HG03196 (cell line): ENCODE data around the gene C10orf105.

Experiments
- ATAC-seq: cut with Tn5 transposase; IDR thresholded peaks from one replicate; pipeline ENCODE4 v1.9.1; 2021; ENCODE audit not compliant: unreplicated experiment

The C10orf105 gene

GRCh38 chr10:71719464-71720201 is at the start of gene C10orf105:
C10orf105 (minus strand) TSS chr10:71719778; CDS start chr10:71716337, 3,441 bp downstream.
- no peak for ATAC-seq

DNA sequence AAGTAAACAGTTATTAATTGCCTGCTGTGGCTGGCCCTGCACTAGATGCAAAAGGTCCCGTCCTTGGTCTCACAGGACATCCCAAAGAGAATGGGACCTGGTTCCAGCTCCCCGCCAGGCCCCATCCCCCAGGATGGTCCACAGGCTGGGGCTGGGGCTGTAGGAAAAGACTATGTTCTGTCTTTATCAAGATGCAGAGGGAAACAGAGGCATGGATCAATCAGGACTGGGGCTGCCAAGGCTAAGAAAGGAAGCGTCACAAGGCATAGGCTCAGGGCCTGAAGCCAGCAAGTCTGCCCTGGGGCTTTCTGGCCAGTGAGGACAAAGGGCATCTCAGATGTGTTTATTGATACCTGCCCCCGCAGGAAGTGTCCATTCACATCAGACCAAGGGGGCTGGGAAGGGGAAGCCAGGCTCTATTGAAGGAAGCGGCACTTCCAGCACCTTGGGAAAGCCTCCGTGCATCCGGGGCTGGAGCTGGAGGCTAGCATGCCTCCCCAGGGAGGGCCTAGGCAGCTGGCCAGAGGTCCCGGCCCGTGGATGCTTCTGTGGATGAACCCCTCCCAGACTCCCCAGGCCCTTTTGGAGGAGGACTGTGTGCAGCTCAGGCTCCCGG is 48.0 kb upstream of the C10orf105 start:
- ATAC-seq, result no peak

DNA sequence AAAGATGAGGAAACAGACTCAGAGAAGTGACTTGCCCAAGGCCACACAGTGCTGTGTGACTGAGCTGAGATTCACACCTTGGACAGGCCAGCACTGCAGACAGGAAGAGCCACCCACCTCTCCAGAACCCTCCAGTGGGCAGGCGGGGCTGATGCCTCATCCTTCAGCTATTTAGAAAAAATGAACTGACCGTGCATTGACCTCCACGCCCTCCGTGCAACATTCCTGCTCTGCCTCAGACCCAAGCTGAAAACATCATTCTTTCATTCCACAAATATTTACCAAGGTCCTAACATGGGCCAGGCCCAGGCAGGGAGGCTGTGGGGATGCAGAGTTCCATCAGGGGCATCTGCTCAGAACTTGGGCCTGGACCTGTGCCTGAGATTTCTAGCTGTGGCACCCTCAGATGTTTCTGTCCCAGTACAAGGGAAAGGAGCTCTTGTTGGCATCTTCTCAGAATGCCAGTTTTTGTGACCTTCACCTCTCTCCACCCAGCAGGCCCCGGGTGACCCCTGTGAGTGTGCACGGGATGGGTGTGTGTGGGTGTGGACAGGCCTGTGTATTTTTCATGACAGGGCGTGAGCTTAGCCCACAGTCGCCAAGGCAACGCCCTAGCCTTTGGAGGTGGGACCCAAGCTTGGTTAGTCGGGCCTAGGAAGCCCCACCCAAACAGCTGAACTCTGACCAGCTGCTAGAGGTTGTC is 47.3 kb upstream of the C10orf105 start:
- no peak for ATAC-seq

GRCh38 chr10:71765906-71766716 is 46.5 kb upstream of the C10orf105 start:
- no peak for ATAC-seq

GRCh38 chr10:71765176-71765904 is 45.8 kb upstream of the C10orf105 start:
- no peak for ATAC-seq

DNA sequence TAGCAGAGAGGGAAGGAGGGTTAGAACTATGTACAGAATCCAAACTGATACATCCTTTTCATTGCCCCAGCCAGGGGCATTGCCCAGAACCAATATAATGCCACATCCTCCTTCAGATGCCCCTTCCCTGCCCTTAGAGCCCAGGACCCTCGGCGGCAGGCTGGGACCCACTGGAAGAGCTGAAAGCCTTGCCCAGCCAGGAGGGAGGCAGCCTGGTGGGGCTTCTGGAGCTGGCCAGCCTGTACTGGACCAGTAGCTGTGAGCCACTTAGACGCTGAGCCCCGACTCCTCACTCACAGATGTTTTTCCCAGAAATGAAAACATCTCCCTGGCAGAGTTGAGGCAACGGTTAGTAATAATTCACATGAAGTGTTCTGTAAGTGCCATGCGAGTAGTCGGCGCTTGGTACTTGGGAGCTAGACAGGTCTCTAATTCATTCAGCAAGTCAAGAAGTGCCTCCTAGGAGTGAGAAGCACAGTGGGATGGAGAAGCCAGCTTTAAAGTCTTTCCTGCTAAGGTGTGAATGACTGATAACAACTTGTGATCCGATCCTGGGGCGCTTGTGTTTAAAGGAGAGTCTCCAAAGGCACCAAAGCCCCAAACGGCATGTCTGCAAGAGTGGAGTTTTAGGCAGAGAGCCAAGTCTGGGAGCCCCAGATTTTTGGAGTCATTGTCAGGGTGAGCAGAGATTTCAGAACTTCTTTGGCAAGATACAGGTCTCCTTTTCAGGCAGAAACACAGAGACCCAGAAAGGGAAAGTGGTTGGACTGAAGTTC is 44.0 kb upstream of the C10orf105 start:
- no peak for ATAC-seq

- no peak for ATAC-seq
These were observed 42.7 kb upstream of the C10orf105 start for GRCh38 chr10:71762324-71762723.

- ATAC-seq, result no peak
These were observed 42.0 kb upstream of the C10orf105 start for GRCh38 chr10:71761541-71762113.

GRCh38 chr10:71761105-71761511 is 41.5 kb upstream of the C10orf105 start:
- no peak for ATAC-seq

DNA sequence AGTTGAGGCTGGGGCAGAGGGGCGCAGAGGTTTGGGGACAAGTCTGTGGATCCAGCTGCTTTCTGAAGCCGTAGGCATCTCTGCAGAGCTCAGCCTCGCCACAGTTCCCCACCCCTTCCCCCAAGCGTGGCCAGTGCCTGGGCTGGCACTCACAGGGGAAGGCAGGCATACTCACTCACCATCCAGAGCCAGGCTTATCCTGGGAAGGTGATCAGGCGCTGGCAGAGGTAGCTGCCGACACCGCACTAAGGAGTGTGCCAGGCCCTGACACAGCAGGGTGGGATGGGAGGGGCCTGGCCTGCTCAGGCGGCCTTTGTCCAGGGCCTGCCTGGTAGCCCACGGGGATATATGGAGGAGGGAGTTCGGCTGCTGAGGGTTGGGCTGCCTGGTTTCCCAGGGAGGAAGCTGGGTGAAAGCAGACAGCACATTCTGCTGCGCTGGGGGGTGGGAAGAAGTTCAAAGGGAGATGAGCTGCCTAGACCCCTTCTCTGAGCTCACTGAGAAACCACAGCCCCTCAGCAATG is 37.9 kb upstream of the C10orf105 start:
- no peak for ATAC-seq

DNA sequence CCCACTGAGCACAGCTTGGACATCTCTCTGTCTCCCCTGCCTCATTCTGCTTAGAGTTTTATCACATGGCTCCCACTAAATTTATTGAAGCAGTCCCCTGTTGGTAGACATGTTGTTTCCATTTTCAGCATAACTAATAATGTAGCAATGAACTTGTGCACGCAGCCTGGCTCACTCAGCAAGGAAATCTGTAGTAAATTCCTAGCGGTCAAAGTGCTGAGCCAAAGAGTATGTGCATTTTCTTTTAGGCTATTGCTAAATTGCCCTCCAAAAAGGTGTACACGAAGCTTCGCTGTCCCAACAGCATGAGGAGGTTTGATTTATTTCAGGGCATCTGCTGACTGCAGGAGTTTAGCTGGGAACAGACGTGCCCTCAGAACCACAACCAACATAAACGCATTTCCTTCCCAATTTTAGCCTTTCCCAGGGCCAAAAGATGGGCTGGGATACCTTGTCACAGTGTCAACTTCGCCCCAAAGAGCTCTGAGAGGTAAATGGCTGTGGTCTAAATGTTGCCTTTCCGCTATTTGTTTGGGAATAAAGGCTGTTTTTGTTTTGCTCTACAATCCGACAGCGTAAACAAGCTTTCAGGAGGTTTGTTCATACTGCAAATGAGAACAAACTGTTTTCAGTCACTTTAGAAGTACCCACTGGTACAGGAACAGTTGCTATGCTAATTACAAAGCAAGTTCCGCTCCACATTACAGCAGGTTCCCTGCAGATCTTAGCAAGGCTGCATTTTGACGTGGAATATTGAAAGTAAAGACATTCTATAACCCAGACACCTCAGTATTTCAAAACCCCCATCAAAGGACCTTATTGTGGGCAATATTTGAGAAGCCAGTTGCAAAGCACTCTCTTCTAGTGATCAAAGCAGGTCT is 37.0 kb upstream of the C10orf105 start:
- no peak for ATAC-seq

DNA sequence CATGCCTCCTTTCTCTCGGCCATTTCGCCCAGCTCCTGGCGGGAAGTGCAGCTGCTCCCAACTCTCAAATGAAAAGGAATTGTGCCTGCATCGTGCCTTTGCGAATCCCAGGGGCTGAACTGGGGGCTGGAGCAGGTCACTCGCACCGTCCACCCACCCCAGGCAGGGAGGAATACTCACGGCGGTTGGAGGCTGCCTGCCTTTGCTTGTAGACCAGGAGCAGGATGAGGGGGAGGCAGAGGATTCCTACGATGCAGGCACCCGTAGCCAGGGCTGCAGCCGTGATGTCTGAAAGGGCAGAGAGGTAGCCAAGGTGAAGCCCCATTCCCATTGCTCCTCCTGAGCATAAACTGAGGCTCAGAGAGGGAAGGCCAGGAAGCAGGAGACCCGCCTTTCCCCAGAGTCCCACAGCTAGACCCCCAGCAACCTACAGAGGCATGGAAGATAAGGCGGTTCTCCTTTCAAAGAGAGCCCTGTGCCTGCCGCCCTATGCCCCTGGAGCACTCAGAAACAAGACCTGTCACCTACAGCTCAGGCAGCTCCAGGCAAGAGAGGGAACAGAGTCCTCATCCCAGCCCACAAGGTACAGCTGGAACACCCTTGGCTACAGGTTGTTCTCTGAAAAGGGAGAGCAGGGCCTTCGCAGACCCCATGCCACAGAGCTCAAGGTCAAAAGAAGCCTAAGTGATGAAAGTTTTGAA is 35.8 kb upstream of the C10orf105 start:
- no peak for ATAC-seq

GRCh38 chr10:71754562-71754961 is 35.0 kb upstream of the C10orf105 start:
- no peak for ATAC-seq

DNA sequence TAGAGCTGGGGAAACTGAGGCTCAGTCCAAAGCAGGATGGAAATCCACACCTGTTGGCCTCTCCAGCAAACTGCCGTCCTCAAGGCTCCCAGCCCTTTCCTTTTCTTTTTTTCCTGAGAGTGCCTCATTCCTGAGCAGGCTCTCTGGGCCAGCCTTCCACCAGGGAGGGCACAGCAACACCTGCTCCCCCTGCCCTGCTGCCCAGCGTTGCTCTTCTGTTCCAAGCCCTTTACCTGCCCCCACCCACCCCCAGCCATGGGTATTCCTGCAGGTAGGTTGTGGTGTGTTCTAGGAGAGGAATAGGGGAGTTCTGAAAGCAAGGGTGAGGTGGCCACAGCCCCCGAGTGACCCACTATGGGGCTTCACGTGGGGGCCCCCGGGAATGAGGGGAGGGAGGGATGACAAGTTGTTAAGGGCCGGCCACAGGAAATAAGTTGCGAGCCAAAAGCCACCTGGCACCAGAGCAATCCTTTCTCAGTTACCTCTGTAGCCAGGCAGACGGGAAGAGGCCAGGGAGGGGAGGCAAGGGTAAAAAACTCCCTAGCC is 34.5 kb upstream of the C10orf105 start:
- no peak for ATAC-seq

GRCh38 chr10:71753091-71753959 is 33.7 kb upstream of the C10orf105 start:
- no peak for ATAC-seq

GRCh38 chr10:71752391-71753090 is 33.0 kb upstream of the C10orf105 start:
- no peak for ATAC-seq
